AG04450 (cell line): ENCODE measurements around the gene ANKRD65. TPM values are rescaled to one million over a fixed set of nuclear protein-coding genes. Genes with fewer than 3 reads are reported as not detected.

Experiments
- CTCF ChIA-PET: fragments of 300-600, 350-600 bp; formaldehyde crosslinking; extraction: SDS; loops from one replicate; lab custom pipeline; 2022; ENCODE audit warnings: antibody characterized with exemption, inconsistent platforms; lab: Charles Lee
- POLR2A ChIA-PET: fragments of 350-600 bp; formaldehyde crosslinking; extraction: SDS; loops from one replicate; lab custom pipeline; 2021; ENCODE audit warnings: antibody characterized with exemption, inconsistent platforms; lab: Yijun Ruan, JAX
- DNase-seq: peaks from one replicate; pipeline ENCODE4 v3.0.0-alpha.2; 2011; ENCODE audit warnings: low read depth, low spot score
- H3K27ac ChIP-seq: one replicate; pipeline ENCODE4 v1.5.1; 2012; ENCODE audit warnings: low read depth, low read length, control low read depth
- H3K27me3 ChIP-seq: one replicate; pipeline ENCODE4 v1.6.0; 2012; ENCODE audit warnings: low read length; ENCODE audit not compliant: control insufficient read depth, insufficient read depth
- H3K4me3 ChIP-seq: 2 replicates; pipeline ENCODE4 v1.5.1; 2011; ENCODE audit warnings: mild to moderate bottlenecking, low read depth, low read length, control low read depth
- H3K9me3 ChIP-seq: 2 replicates; pipeline ENCODE4 v1.5.1; 2012; ENCODE audit warnings: low read length; ENCODE audit not compliant: control insufficient read depth, insufficient read depth
- CTCF ChIP-seq: IDR thresholded peaks from 2 replicates; pipeline ENCODE4 v1.5.1; 2011; ENCODE audit warnings: low read depth, low read length, control low read depth, inconsistent platforms
- polyA plus RNA-seq: library from polyadenylated mRNA; depleted of rRNA; stranded (reverse); fragments of >200 nt; gene quantifications from 2 replicates; pipeline ENCODE4 v1.2.3, GENCODE V29; 2011

The ANKRD65 gene
- polyA plus RNA-seq, 1 experiment, result 0.16 TPM

- CTCF ChIA-PET, result interaction anchor here (0.9 to 1.4 kb wide), 4 partner anchors 11 to 211 kb away, joined by 4 to 5 read pairs (median 4); no protein-coding TSS in a partner anchor
- Histone ChIP-seq H3K27ac (no peak overlapping the region), H3K27me3 (no peaks in the 10 kb centered on the region), H3K4me3 (no peak overlapping the region), H3K9me3 (no peaks in the 10 kb centered on the region; the same call in 1 of the 2 replicates)
- peak; percentile 69 for TF ChIP-seq CTCF
- POLR2A ChIA-PET, result interaction anchor here (0.6 to 1.1 kb wide), 2 partner anchors 27 to 180 kb away, joined by 4 to 6 read pairs; no protein-coding TSS in a partner anchor
- DNase-seq, result peak; percentile 26
Measured at GRCh38 chr1:1402072-1402900, 18.8 kb downstream of the ANKRD65 start.

GRCh38 chr1:1401457-1402010 lies 19.5 kb downstream of the ANKRD65 start:
- no peaks in the 10 kb centered on the region for H3K27me3 ChIP-seq
- H3K27ac ChIP-seq, result no peak overlapping the region
- no peak for DNase-seq
- ChIA-PET CTCF (interaction anchor here (1.4 kb wide), 1 partner anchor 212 kb away, joined by 4 read pairs; no protein-coding TSS in a partner anchor), POLR2A (interaction anchor here (0.6 kb wide), 1 partner anchor 34 kb away, joined by 3 read pairs; no protein-coding TSS in a partner anchor)
- no peak for TF ChIP-seq CTCF
- no peaks in the 10 kb centered on the region; the same call in 1 of the 2 replicates for H3K9me3 ChIP-seq
- H3K4me3 ChIP-seq, result peak overlapping the region; percentile 98; the same call in 1 of the 2 replicates

- peak overlapping the region; percentile 65 for H3K27ac ChIP-seq
- POLR2A ChIA-PET, result interaction anchor here (0.6 to 2.1 kb wide), 6 partner anchors 23 to 111 kb away, joined by 3 to 7 read pairs (median 4); partner anchors contain the start of genes ATAD3A and AURKAIP1
Measured at GRCh38 chr1:1400576-1401456, 20.3 kb downstream of the ANKRD65 start.

More at GRCh38 chr1:1400576-1401456, 20.3 kb downstream of the ANKRD65 start:
- DNase-seq, result no peak
- no peaks in the 10 kb centered on the region; the same call in 1 of the 2 replicates for H3K9me3 ChIP-seq
- peak overlapping the region; percentile 98 for H3K4me3 ChIP-seq
- no peak for TF ChIP-seq CTCF
- CTCF ChIA-PET, result interaction anchor here (0.7 to 1.2 kb wide), 2 partner anchors 28 to 41 kb away, joined by 5 to 7 read pairs; no protein-coding TSS in a partner anchor
- no peaks in the 10 kb centered on the region for H3K27me3 ChIP-seq
